ENCODE results near the gene ZBTB9. TPM values are rescaled to one million over a fixed set of nuclear protein-coding genes. Genes with fewer than 3 reads are reported as not detected.
"Not testable (repeated sequence)": the region's sequence is repeated elsewhere in the genome, so short reads cannot be mapped to it uniquely, and the experiment has no call there.

The ZBTB9 gene
- total and polyA plus RNA-seq, 5 donors from 2014 or later: 4.5 to 11.7 (median 7.2) TPM

- H3K9me3 Mint-ChIP-seq; H3K4me3 Mint-ChIP-seq; H3K4me1 ChIP-seq (ENCODE audit: control insufficient read depth, insufficient read depth, low read length, poor library complexity, severe bottlenecking); H3K27me3 ChIP-seq (ENCODE audit: control insufficient read depth, insufficient read depth, low read length); H3K36me3 Mint-ChIP-seq; H3K9me3 ChIP-seq (ENCODE audit: control insufficient read depth in 2 of 2, low read length in 2 of 2); ATAC-seq (ENCODE audit: low read depth in 2 of 2); H3K36me3 ChIP-seq (ENCODE audit: control insufficient read depth, insufficient read depth, low read length); H3K27ac ChIP-seq (ENCODE audit: insufficient read depth, low read length, poor library complexity, severe bottlenecking); DNase-seq; H3K4me3 ChIP-seq (ENCODE audit: low read depth, low read length); H3K27ac Mint-ChIP-seq; H3K4me1 Mint-ChIP-seq: not testable (repeated sequence)
- H3K27me3 Mint-ChIP-seq: peaks cover 11% of the 10 kb centered on the region
Observed at GRCh38 chr6:33484673-33485262, 30.4 kb downstream of the ZBTB9 start.

GRCh38 chr6:33485680-33486079, 31.3 kb downstream of the ZBTB9 start:
- ATAC-seq (ENCODE audit: low read depth in 2 of 2); H3K36me3 ChIP-seq (ENCODE audit: control insufficient read depth, insufficient read depth, low read length); H3K27me3 ChIP-seq (ENCODE audit: control insufficient read depth, insufficient read depth, low read length); DNase-seq; H3K4me1 Mint-ChIP-seq; H3K27ac ChIP-seq (ENCODE audit: insufficient read depth, low read length, poor library complexity, severe bottlenecking); H3K9me3 ChIP-seq (ENCODE audit: control insufficient read depth in 2 of 2, low read length in 2 of 2); H3K27ac Mint-ChIP-seq; H3K36me3 Mint-ChIP-seq; H3K9me3 Mint-ChIP-seq; H3K4me3 Mint-ChIP-seq; H3K4me1 ChIP-seq (ENCODE audit: control insufficient read depth, insufficient read depth, low read length, poor library complexity, severe bottlenecking); H3K4me3 ChIP-seq (ENCODE audit: low read depth, low read length): not testable (repeated sequence)
- H3K27me3 Mint-ChIP-seq: peaks cover 11% of the 10 kb centered on the region

DNA sequence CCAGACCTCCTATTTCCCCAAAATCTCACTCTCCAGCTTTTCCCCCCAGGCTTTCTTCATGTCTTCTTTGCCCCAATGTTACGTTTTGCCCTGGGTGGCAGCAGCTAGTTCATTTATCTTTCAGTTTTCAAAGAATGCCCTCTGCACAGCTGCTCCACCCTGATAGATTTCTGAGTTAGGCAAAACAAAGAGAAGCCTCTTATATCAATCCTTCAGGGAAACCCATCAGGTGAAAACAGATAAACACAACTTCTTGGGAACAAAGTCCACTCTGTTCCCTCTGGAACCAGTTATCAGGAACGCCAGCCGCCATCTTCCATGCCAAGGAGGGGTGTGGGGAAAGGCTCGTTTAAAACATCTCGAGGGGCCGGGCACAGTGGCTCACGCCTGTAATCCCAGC, 34.0 kb downstream of the ZBTB9 start:
- ATAC-seq (ENCODE audit: low read depth in 2 of 2) (no peak), DNase-seq (no peak)
- no peaks in the 10 kb centered on the region for H3K36me3 Mint-ChIP-seq
- Histone ChIP-seq H3K9me3 (ENCODE audit: control insufficient read depth in 2 of 2, low read length in 2 of 2) (no peaks in the 10 kb centered on the region), H3K4me1 (ENCODE audit: control insufficient read depth, insufficient read depth, low read length, poor library complexity, severe bottlenecking) (no peaks in the 10 kb centered on the region), H3K36me3 (ENCODE audit: control insufficient read depth, insufficient read depth, low read length) (no peaks in the 10 kb centered on the region), H3K27me3 (ENCODE audit: control insufficient read depth, insufficient read depth, low read length) (no peaks in the 10 kb centered on the region), H3K4me3 (ENCODE audit: low read depth, low read length) (no peak overlapping the region), H3K27ac (ENCODE audit: insufficient read depth, low read length, poor library complexity, severe bottlenecking) (no peak overlapping the region)
- H3K4me3 Mint-ChIP-seq: no peak overlapping the region
- H3K27ac Mint-ChIP-seq: no peak overlapping the region
- peaks cover 0 to 14% (median 0%) of the 10 kb centered on the region in 4 donors for H3K4me1 Mint-ChIP-seq
- peaks cover 0 to 3% (median 0%) of the 10 kb centered on the region in 7 donors for H3K9me3 Mint-ChIP-seq
- peaks cover 10% of the 10 kb centered on the region for H3K27me3 Mint-ChIP-seq

- Histone ChIP-seq H3K36me3 (ENCODE audit: control insufficient read depth, insufficient read depth, low read length) (no peaks in the 10 kb centered on the region), H3K27me3 (ENCODE audit: control insufficient read depth, insufficient read depth, low read length) (no peaks in the 10 kb centered on the region), H3K4me3 (ENCODE audit: low read depth, low read length) (no peak overlapping the region), H3K4me1 (ENCODE audit: control insufficient read depth, insufficient read depth, low read length, poor library complexity, severe bottlenecking) (no peaks in the 10 kb centered on the region), H3K27ac (ENCODE audit: insufficient read depth, low read length, poor library complexity, severe bottlenecking) (no peak overlapping the region), H3K9me3 (ENCODE audit: control insufficient read depth in 2 of 2, low read length in 2 of 2) (no peaks in the 10 kb centered on the region)
- Mint-ChIP-seq H3K4me3 (no peak overlapping the region), H3K4me1 (peaks cover 0 to 14% (median 0%) of the 10 kb centered on the region in 4 donors), H3K9me3 (peaks cover 0 to 3% (median 0%) of the 10 kb centered on the region in 7 donors), H3K27me3 (peaks cover 11% of the 10 kb centered on the region), H3K36me3 (no peaks in the 10 kb centered on the region), H3K27ac (peak overlapping the region in 1 of 3 donors; percentile 65)
- DNase-seq (peak in 1 of 3 donors; percentile 21), ATAC-seq (ENCODE audit: low read depth in 2 of 2) (no peak)
Observed at GRCh38 chr6:33490198-33490597, 35.8 kb downstream of the ZBTB9 start.

DNA sequence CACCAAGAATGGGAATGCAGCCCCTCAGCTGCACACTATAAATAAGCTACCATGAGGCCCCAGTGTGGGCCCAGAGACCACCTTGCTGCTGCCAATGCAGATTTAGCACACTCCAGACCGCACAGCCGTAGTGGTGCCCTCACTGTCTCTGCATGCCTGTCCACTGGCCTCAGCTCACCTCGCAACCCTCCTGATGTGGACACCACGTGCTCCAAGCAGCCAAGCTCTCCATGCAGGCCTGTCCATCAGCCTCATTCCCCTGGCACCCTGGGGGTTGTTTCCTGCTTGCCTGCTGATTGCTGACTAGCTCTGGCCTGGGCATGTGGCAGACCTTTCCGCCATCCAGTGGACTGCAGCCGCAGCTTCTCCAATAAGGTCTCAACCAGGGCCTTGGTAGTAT, 36.2 kb downstream of the ZBTB9 start:
- H3K36me3 ChIP-seq (ENCODE audit: control insufficient read depth, insufficient read depth, low read length): no peaks in the 10 kb centered on the region
- no peak overlapping the region for H3K4me3 Mint-ChIP-seq
- H3K27me3 Mint-ChIP-seq: peaks cover 11% of the 10 kb centered on the region
- ATAC-seq (ENCODE audit: low read depth in 2 of 2) (no peak), DNase-seq (no peak)
- H3K36me3 Mint-ChIP-seq: no peaks in the 10 kb centered on the region
- no peaks in the 10 kb centered on the region for H3K27me3 ChIP-seq (ENCODE audit: control insufficient read depth, insufficient read depth, low read length)
- H3K4me1 ChIP-seq (ENCODE audit: control insufficient read depth, insufficient read depth, low read length, poor library complexity, severe bottlenecking): no peaks in the 10 kb centered on the region
- no peak overlapping the region for H3K4me3 ChIP-seq (ENCODE audit: low read depth, low read length)
- H3K27ac Mint-ChIP-seq: peak overlapping the region in 1 of 3 donors; percentile 65
- H3K27ac ChIP-seq (ENCODE audit: insufficient read depth, low read length, poor library complexity, severe bottlenecking): no peak overlapping the region
- peaks cover 0 to 3% (median 0%) of the 10 kb centered on the region in 7 donors for H3K9me3 Mint-ChIP-seq
- peaks cover 0 to 14% (median 0%) of the 10 kb centered on the region in 4 donors for H3K4me1 Mint-ChIP-seq
- no peaks in the 10 kb centered on the region for H3K9me3 ChIP-seq (ENCODE audit: control insufficient read depth in 2 of 2, low read length in 2 of 2)

DNA sequence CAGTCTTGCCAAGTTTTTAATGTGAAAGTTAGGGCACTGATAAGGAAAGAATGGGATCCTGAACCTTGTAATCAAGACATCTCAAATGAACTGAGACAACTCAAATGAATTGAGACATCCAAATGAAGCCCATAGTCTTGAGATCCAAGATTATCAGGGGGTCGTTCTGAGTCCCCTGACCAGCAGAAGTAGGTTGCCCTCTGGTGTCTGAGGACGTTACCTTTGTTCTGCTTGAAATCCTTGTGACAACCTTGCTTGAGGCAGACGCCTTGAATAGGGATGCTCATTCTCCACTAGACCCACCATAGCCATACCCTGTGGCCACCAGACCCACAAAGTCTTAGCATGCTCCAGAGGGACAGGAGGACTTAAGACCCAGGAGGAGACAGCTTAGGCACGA, 37.7 kb downstream of the ZBTB9 start:
- H3K4me1 Mint-ChIP-seq: peaks cover 0 to 14% (median 0%) of the 10 kb centered on the region in 4 donors
- no peaks in the 10 kb centered on the region for H3K9me3 ChIP-seq (ENCODE audit: control insufficient read depth in 2 of 2, low read length in 2 of 2)
- no peak for DNase-seq

DNA sequence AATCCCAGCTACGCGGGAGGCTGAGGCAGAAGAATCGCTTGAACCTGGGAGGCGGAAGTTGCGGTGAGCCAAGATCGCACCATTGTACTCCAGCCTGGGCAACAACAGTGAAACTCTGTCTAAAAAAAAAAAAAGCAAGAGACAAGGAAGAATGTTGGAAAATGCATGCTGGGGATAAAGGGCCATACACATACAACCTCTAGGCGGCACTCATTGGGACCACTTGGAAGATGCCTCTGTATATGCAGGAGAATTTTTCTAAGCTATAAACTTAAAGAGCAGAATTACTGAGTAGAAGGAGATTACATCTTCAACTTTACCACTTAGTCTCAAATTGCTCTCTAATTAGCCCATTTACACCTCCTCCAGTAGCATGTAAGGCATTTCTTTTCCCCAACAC, 42.8 kb downstream of the ZBTB9 start:
- Histone ChIP-seq H3K27ac (ENCODE audit: insufficient read depth, low read length, poor library complexity, severe bottlenecking) (no peak overlapping the region), H3K36me3 (ENCODE audit: control insufficient read depth, insufficient read depth, low read length) (no peaks in the 10 kb centered on the region), H3K27me3 (ENCODE audit: control insufficient read depth, insufficient read depth, low read length) (no peaks in the 10 kb centered on the region), H3K9me3 (ENCODE audit: control insufficient read depth in 2 of 2, low read length in 2 of 2) (no peaks in the 10 kb centered on the region), H3K4me1 (ENCODE audit: control insufficient read depth, insufficient read depth, low read length, poor library complexity, severe bottlenecking) (no peaks in the 10 kb centered on the region), H3K4me3 (ENCODE audit: low read depth, low read length) (no peak overlapping the region)
- no peak for ATAC-seq (ENCODE audit: low read depth in 2 of 2)
- Mint-ChIP-seq H3K4me1 (peaks cover 0 to 8% (median 0%) of the 10 kb centered on the region in 4 donors), H3K4me3 (no peak overlapping the region), H3K36me3 (no peaks in the 10 kb centered on the region), H3K27ac (no peak overlapping the region), H3K27me3 (peaks cover 20% of the 10 kb centered on the region), H3K9me3 (peaks cover 0 to 1% (median 0%) of the 10 kb centered on the region in 7 donors)
- DNase-seq: no peak

More for the DNA sequence above, 37.7 kb downstream of the ZBTB9 start:
- H3K27me3 ChIP-seq (ENCODE audit: control insufficient read depth, insufficient read depth, low read length): no peaks in the 10 kb centered on the region
- H3K27ac ChIP-seq (ENCODE audit: insufficient read depth, low read length, poor library complexity, severe bottlenecking): no peak overlapping the region
- Mint-ChIP-seq H3K4me3 (no peak overlapping the region), H3K9me3 (peaks cover 0 to 1% (median 0%) of the 10 kb centered on the region in 7 donors), H3K36me3 (no peaks in the 10 kb centered on the region), H3K27me3 (peaks cover 11% of the 10 kb centered on the region), H3K27ac (no peak overlapping the region)
- H3K36me3 ChIP-seq (ENCODE audit: control insufficient read depth, insufficient read depth, low read length): no peaks in the 10 kb centered on the region
- no peak overlapping the region for H3K4me3 ChIP-seq (ENCODE audit: low read depth, low read length)
- no peaks in the 10 kb centered on the region for H3K4me1 ChIP-seq (ENCODE audit: control insufficient read depth, insufficient read depth, low read length, poor library complexity, severe bottlenecking)
- ATAC-seq (ENCODE audit: low read depth in 2 of 2): no peak

DNA sequence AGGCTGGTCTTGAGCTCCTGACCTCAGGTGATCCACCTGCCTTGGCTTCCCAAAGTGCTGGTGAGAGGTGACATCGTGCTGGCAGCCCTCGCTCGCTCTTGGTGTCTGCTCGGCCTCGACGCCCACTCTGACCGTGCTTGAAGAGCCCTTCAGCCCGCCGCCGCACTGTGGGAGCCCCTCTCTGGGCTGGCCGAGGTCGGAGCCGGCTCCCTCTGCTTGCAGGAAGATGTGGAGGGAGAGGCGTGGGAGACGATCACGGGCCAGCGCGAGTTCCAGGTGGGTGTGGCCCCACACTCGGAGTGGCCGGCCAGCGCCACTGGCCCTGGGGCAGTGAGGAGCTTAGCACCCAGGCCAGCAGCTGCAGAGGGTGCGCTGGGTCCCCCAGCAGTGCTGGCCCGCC, 48.1 kb downstream of the ZBTB9 start:
- Mint-ChIP-seq H3K36me3 (no peaks in the 10 kb centered on the region), H3K4me3 (no peak overlapping the region)
- no peak for ATAC-seq (ENCODE audit: low read depth in 2 of 2)

More for the DNA sequence above, 48.1 kb downstream of the ZBTB9 start:
- no peak overlapping the region for H3K27ac ChIP-seq (ENCODE audit: insufficient read depth, low read length, poor library complexity, severe bottlenecking)
- no peaks in the 10 kb centered on the region for H3K4me1 ChIP-seq (ENCODE audit: control insufficient read depth, insufficient read depth, low read length, poor library complexity, severe bottlenecking)
- H3K27ac Mint-ChIP-seq: no peak overlapping the region
- no peak for DNase-seq
- H3K27me3 ChIP-seq (ENCODE audit: control insufficient read depth, insufficient read depth, low read length): no peaks in the 10 kb centered on the region
- no peaks in the 10 kb centered on the region for H3K9me3 ChIP-seq (ENCODE audit: control insufficient read depth in 2 of 2, low read length in 2 of 2)
- no peaks in the 10 kb centered on the region for H3K36me3 ChIP-seq (ENCODE audit: control insufficient read depth, insufficient read depth, low read length)
- peaks cover 0 to 1% (median 0%) of the 10 kb centered on the region in 7 donors for H3K9me3 Mint-ChIP-seq
- peaks cover 26% of the 10 kb centered on the region for H3K27me3 Mint-ChIP-seq
- H3K4me1 Mint-ChIP-seq: peaks cover 0 to 4% (median 0%) of the 10 kb centered on the region in 4 donors
- H3K4me3 ChIP-seq (ENCODE audit: low read depth, low read length): no peak overlapping the region
